ENCODE measurements around the gene OVCA2.

The OVCA2 gene

DNA sequence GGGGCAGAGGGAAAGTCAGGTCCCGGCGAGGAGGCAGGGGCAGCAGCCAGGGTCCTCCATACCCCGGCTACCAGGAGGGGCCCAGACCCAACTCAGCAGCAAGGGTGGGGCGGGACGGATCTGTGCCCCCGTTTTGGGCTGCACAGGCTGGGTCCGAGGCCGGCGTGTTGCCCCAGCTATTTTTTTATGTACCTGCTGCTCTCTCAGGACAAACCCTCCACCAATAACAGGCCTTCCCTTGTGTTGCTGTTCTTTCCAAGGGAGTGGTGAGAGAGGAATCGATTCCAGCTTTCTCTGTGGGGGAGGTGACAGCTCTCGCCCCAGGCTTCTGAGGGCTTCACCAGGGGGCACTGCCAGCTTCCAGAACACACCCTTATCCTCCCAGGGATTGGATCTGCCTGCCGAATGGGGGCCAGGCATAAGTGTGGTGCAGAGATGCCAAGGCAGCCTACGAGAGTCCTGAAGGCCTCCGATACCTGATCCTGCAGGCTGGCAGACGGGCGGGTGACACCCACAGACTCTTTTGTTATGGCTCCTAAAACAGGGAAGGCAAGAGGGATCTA, 39.0 kb upstream of the OVCA2 start:
- Histone ChIP-seq H2AFZ (ENCODE audit: low read depth, low read length, severe bottlenecking) (no peak overlapping the region), H3K9ac (ENCODE audit: low read length) (no peak overlapping the region), H3K4me3 (ENCODE audit: insufficient read depth, low read length, poor library complexity, severe bottlenecking) (no peak overlapping the region)

DNA sequence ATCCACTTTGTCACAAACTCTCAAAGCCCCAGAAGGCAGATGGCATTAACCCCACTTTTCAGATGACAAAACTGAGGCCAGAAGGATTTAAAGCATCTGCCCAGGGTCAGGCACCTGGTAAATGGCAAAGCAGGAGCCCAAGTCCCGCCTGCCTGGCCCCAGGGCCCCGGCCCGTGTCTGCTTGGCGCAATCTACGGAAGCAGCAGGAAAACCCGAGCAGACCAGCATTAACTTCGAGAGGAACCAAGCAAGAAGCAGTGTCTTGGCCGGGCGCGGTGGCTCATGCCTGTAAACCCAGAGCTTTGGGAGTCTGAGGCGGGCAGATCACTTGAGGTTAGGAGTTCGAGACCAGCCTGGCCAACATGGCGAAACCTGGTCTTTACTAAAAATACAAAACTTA, 38.3 kb upstream of the OVCA2 start:
- H3K27me3 ChIP-seq (ENCODE audit: low read length) = no peaks in the 10 kb centered on the region
- no peak for TF ChIP-seq EZH2phosphoT487 (conservative IDR thresholded peaks at IDR 0.05; ENCODE audit: low read length)
- TF ChIP-seq, protein P1, sequence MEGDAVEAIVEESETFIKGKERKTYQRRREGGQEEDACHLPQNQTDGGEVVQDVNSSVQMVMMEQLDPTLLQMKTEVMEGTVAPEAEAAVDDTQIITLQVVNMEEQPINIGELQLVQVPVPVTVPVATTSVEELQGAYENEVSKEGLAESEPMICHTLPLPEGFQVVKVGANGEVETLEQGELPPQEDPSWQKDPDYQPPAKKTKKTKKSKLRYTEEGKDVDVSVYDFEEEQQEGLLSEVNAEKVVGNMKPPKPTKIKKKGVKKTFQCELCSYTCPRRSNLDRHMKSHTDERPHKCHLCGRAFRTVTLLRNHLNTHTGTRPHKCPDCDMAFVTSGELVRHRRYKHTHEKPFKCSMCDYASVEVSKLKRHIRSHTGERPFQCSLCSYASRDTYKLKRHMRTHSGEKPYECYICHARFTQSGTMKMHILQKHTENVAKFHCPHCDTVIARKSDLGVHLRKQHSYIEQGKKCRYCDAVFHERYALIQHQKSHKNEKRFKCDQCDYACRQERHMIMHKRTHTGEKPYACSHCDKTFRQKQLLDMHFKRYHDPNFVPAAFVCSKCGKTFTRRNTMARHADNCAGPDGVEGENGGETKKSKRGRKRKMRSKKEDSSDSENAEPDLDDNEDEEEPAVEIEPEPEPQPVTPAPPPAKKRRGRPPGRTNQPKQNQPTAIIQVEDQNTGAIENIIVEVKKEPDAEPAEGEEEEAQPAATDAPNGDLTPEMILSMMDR (IDR thresholded peaks at IDR 0.05; ENCODE audit: insufficient read depth, low read length, poor library complexity, severe bottlenecking) = no peak

More for the DNA sequence above, 39.0 kb upstream of the OVCA2 start:
- TF ChIP-seq, protein P1 (IDR thresholded peaks at IDR 0.05; ENCODE audit: insufficient read depth, low read length, poor library complexity, severe bottlenecking) = no peak
- TF ChIP-seq EZH2phosphoT487 (conservative IDR thresholded peaks at IDR 0.05; ENCODE audit: low read length) = no peak
- Histone ChIP-seq H3K4me2 (ENCODE audit: low read depth, low read length, poor library complexity, severe bottlenecking) (no peak overlapping the region), H3K79me2 (ENCODE audit: insufficient read depth, low read length) (no peaks in the 10 kb centered on the region), H4K20me1 (ENCODE audit: low read depth, low read length) (no peaks in the 10 kb centered on the region), H3K9me3 (ENCODE audit: insufficient read depth, low read length) (no peaks in the 10 kb centered on the region), H3K27me3 (ENCODE audit: low read length) (no peaks in the 10 kb centered on the region), H3F3A (ENCODE audit: insufficient read depth) (no peaks in the 10 kb centered on the region), H3K9me2 (replicated peaks; ENCODE audit: insufficient read depth, low read length) (no peaks in the 10 kb centered on the region), H3K27ac (ENCODE audit: low read depth, low read length) (no peak overlapping the region), H3K36me3 (ENCODE audit: low read length) (no peaks in the 10 kb centered on the region)

DNA sequence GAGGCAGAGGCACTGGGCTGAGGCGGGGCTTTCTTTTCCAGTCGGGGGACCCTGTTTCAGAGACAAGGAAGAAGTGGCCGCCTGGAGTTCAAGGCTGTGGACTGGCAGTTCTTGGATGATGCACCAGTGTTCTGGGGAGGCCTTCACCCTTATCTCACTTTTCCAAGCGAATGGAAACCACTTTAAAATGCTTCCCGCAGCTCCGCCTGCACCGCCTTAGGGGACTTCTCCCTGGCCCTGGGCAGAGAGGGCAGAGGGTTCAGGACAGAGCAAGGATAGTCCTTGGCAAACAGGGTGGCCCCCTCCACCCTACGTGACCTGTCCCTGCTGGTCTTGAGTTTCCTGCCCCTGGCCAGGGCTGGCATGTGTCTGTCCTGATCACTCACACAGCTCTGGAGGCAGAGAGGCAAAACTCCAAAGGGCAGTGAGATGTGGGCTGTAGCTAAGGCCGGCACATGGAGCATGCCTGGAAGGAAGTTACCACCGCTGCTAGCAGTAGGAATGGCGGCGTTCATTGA, 37.3 kb upstream of the OVCA2 start:
- H4K20me1 ChIP-seq (ENCODE audit: low read depth, low read length) = no peaks in the 10 kb centered on the region
- no peaks in the 10 kb centered on the region for H3K27me3 ChIP-seq (ENCODE audit: low read length)
- no peak overlapping the region for H3K4me2 ChIP-seq (ENCODE audit: low read depth, low read length, poor library complexity, severe bottlenecking)
- no peak overlapping the region for H2AFZ ChIP-seq (ENCODE audit: low read depth, low read length, severe bottlenecking)
- TF ChIP-seq, protein P1 (IDR thresholded peaks at IDR 0.05; ENCODE audit: insufficient read depth, low read length, poor library complexity, severe bottlenecking) = no peak
- TF ChIP-seq EZH2phosphoT487 (conservative IDR thresholded peaks at IDR 0.05; ENCODE audit: low read length) = no peak
- H3K9me3 ChIP-seq (ENCODE audit: insufficient read depth, low read length) = no peaks in the 10 kb centered on the region
- no peaks in the 10 kb centered on the region for H3K36me3 ChIP-seq (ENCODE audit: low read length)
- H3K27ac ChIP-seq (ENCODE audit: low read depth, low read length) = no peak overlapping the region
- H3K79me2 ChIP-seq (ENCODE audit: insufficient read depth, low read length) = no peaks in the 10 kb centered on the region
- H3K4me3 ChIP-seq (ENCODE audit: insufficient read depth, low read length, poor library complexity, severe bottlenecking) = no peak overlapping the region
- no peak overlapping the region for H3K9ac ChIP-seq (ENCODE audit: low read length)
- no peaks in the 10 kb centered on the region for H3F3A ChIP-seq (ENCODE audit: insufficient read depth)
- H3K9me2 ChIP-seq (replicated peaks; ENCODE audit: insufficient read depth, low read length) = no peaks in the 10 kb centered on the region

More for the DNA sequence above, 38.3 kb upstream of the OVCA2 start:
- no peaks in the 10 kb centered on the region for H4K20me1 ChIP-seq (ENCODE audit: low read depth, low read length)
- H3K79me2 ChIP-seq (ENCODE audit: insufficient read depth, low read length) = no peaks in the 10 kb centered on the region
- H3K9me2 ChIP-seq (replicated peaks; ENCODE audit: insufficient read depth, low read length) = no peaks in the 10 kb centered on the region
- no peak overlapping the region for H3K4me2 ChIP-seq (ENCODE audit: low read depth, low read length, poor library complexity, severe bottlenecking)
- no peaks in the 10 kb centered on the region for H3K36me3 ChIP-seq (ENCODE audit: low read length)
- H2AFZ ChIP-seq (ENCODE audit: low read depth, low read length, severe bottlenecking) = no peak overlapping the region
- no peak overlapping the region for H3K27ac ChIP-seq (ENCODE audit: low read depth, low read length)
- H3F3A ChIP-seq (ENCODE audit: insufficient read depth) = no peaks in the 10 kb centered on the region
- no peak overlapping the region for H3K4me3 ChIP-seq (ENCODE audit: insufficient read depth, low read length, poor library complexity, severe bottlenecking)
- H3K9ac ChIP-seq (ENCODE audit: low read length) = no peak overlapping the region
- no peaks in the 10 kb centered on the region for H3K9me3 ChIP-seq (ENCODE audit: insufficient read depth, low read length)

Measured in SU-DHL-6 (cell line).